Stomach (tissue), 9 donors: ENCODE data around the gene BAG3. TPM values are rescaled to one million over a fixed set of nuclear protein-coding genes. Genes with fewer than 3 reads are reported as not detected.

Source experiments
- DNase-seq, 2 donors: peaks; one replicate each; pipeline versions ENCODE4 v3.0.0 to v3.0.0-alpha.2; 2013 to 2019
- H3K27ac ChIP-seq, 5 donors: fragments of 200-600 bp in 4 of 5; sonication (generic) in 4 of 5; one replicate each; pipeline ENCODE4 v1.5.1; 2013 to 2019; ENCODE audit warnings: mild to moderate bottlenecking in 1 of 5, moderate library complexity in 1 of 5
- H3K27me3 ChIP-seq, 3 donors: fragments of 200-600 bp; sonication (generic); one replicate each; pipeline ENCODE4 v1.5.1; 2017 to 2019; ENCODE audit warnings: mixed run types in 1 of 3
- H3K36me3 ChIP-seq, 4 donors: fragments of 200-600 bp; sonication (generic); 1 replicate in 3 of 4; 2 replicates in 1 of 4; pipeline ENCODE4 v1.5.1; 2016 to 2019
- H3K4me1 ChIP-seq, 4 donors: fragments of 200-600 bp; sonication (generic); one replicate each; pipeline ENCODE4 v1.5.1; 2016 to 2019
- H3K4me3 ChIP-seq, 4 donors: fragments of 200-600 bp; sonication (generic) in 3 of 4; one replicate each; pipeline ENCODE4 v1.5.1; 2016 to 2019; ENCODE audit warnings: mild to moderate bottlenecking in 1 of 4
- H3K9me3 ChIP-seq, 4 donors: fragments of 200-600 bp; sonication (generic); one replicate each; pipeline ENCODE4 v1.5.1; 2016 to 2019
- CTCF ChIP-seq, 7 experiments: fragments of 450-650 bp in 4 of 7; fragments of 200-600 bp in 3 of 7; sonication (generic) in 3 of 7; IDR thresholded peaks; one replicate each; pipeline ENCODE4 v1.5.1; 2016 to 2019; ENCODE audit warnings: antibody characterized with exemption in 7 of 7, control low read depth in 2 of 7, mild to moderate bottlenecking in 1 of 7
- EP300 ChIP-seq: sonication (generic); formaldehyde crosslinking; IDR thresholded peaks from one replicate; pipeline ENCODE4 v1.6.1; 2017; ENCODE audit warnings: antibody characterized with exemption
- POLR2A ChIP-seq, 4 donors: fragments of 450-650 bp; IDR thresholded peaks; one replicate each; pipeline ENCODE4 v1.6.1; 2016; ENCODE audit warnings: antibody characterized with exemption in 4 of 4, control low read depth in 2 of 4, mild to moderate bottlenecking in 1 of 4, moderate library complexity in 1 of 4
- POLR2AphosphoS5 ChIP-seq, 3 donors: sonication (generic); formaldehyde crosslinking; IDR thresholded peaks; one replicate each; pipeline ENCODE4 v1.6.1; 2016; ENCODE audit warnings: antibody characterized with exemption in 3 of 3
- WGBS, 5 donors: extraction: QIAGEN DNeasy Blood & Tissue Kit in 3 of 5; methylation state at CpG; one replicate each; pipeline versions ENCODE4 v1.1.5 to v1.1.7; 2013 to 2018; 5-methylcytosine and 5-hydroxymethylcytosine counted together
- intact Hi-C: fragments of 100-400 bp; cut with DNase I; formaldehyde crosslinking; loops from one replicate; pipeline ENCODE4 v1.15.1; 2023; ENCODE audit warnings: low total_unique reads
- polyA plus RNA-seq, 3 donors: library from polyadenylated mRNA; stranded (reverse); fragments of 200-250 nt; gene quantifications; one replicate each; pipeline ENCODE4 v1.2.3, GENCODE V29; 2013
- total RNA-seq, 5 donors: library from RNA; depleted of rRNA; stranded (reverse); fragments of >200 nt; gene quantifications; one replicate each; pipeline versions ENCODE4 v1.1.0 to v1.2.3, GENCODE V29; 2014 to 2016
- donor health status: healthy with polysubstance abuse.
- donor health status: Bipolar disorder and iron deficiency.
- donor health status: healthy.

The BAG3 gene
- total and polyA plus RNA-seq, 8 donors = 8.4 to 113 (median 27.3) TPM

- Histone ChIP-seq H3K27me3 (no peaks in the 10 kb centered on the region), H3K27ac (peak overlapping the region in 3 of 5 donors; percentile 39 to 75 (median 67)), H3K4me1 (peaks cover 4 to 42% (median 13%) of the 10 kb centered on the region in 4 donors), H3K4me3 (no peak overlapping the region), H3K9me3 (no peaks in the 10 kb centered on the region), H3K36me3 (peaks cover 17 to 29% (median 26%) of the 10 kb centered on the region in 4 donors)
- DNase-seq = no peak
- intact Hi-C loops = no loop called here
- 49 to 63% (median 56%) methylated on average over 9 of the region's 9 CpGs for WGBS, 5 donors
- TF ChIP-seq EP300 (no peak), POLR2A (IDR thresholded peaks at IDR 0.05) (no peak), POLR2AphosphoS5 (IDR thresholded peaks at IDR 0.05) (peak in 1 of 3 donors; percentile 30), CTCF (IDR thresholded peaks at IDR 0.05) (no peak)
Observed at GRCh38 chr10:119680650-119681081, 29.5 kb downstream of the BAG3 start.

GRCh38 chr10:119686465-119687191 lies 35.4 kb downstream of the BAG3 start:
- Histone ChIP-seq H3K9me3 (no peaks in the 10 kb centered on the region), H3K27me3 (no peaks in the 10 kb centered on the region), H3K4me3 (peak overlapping the region in 3 of 4 donors; percentile 6 to 36 (median 21)), H3K27ac (peak overlapping the region in 4 of 5 donors; percentile 5 to 64 (median 42)), H3K4me1 (peaks cover 0 to 29% (median 6%) of the 10 kb centered on the region in 4 donors), H3K36me3 (no peaks in the 10 kb centered on the region)
- intact Hi-C loops = no loop called here
- TF ChIP-seq CTCF (IDR thresholded peaks at IDR 0.05) = peak in 5 of 7 experiments; percentile 67 to 93 (median 90)
- TF ChIP-seq POLR2A (IDR thresholded peaks at IDR 0.05) = no peak
- peak in 2 of 3 donors; percentile 37 to 63 for TF ChIP-seq POLR2AphosphoS5 (IDR thresholded peaks at IDR 0.05)
- no peak for TF ChIP-seq EP300
- DNase-seq = peak; percentile 78 to 94
- 17 to 23% (median 18%) methylated on average over 24 of the region's 24 CpGs for WGBS, 5 donors

- 51 to 61% (median 55%) methylated on average over 10 of the region's 10 CpGs for WGBS, 5 donors
- Histone ChIP-seq H3K4me1 (peaks cover 0 to 21% (median 6%) of the 10 kb centered on the region in 4 donors), H3K27me3 (no peaks in the 10 kb centered on the region), H3K4me3 (no peak overlapping the region), H3K36me3 (no peaks in the 10 kb centered on the region), H3K9me3 (no peaks in the 10 kb centered on the region), H3K27ac (peak overlapping the region in 3 of 5 donors; percentile 29 to 64 (median 56))
- DNase-seq = peak in 1 of 2 donors; percentile 47
- TF ChIP-seq EP300 (no peak), CTCF (IDR thresholded peaks at IDR 0.05) (no peak), POLR2A (IDR thresholded peaks at IDR 0.05) (no peak), POLR2AphosphoS5 (IDR thresholded peaks at IDR 0.05) (no peak)
- intact Hi-C loops = no loop called here
Observed at GRCh38 chr10:119687192-119688032, 36.2 kb downstream of the BAG3 start.

GRCh38 chr10:119688033-119688508 lies 36.9 kb downstream of the BAG3 start:
- Histone ChIP-seq H3K36me3 (no peaks in the 10 kb centered on the region), H3K27me3 (no peaks in the 10 kb centered on the region), H3K27ac (no peak overlapping the region), H3K4me3 (no peak overlapping the region), H3K9me3 (no peaks in the 10 kb centered on the region), H3K4me1 (peaks cover 0 to 20% (median 6%) of the 10 kb centered on the region in 4 donors)
- no peak for TF ChIP-seq POLR2AphosphoS5 (IDR thresholded peaks at IDR 0.05)
- no peak for TF ChIP-seq POLR2A (IDR thresholded peaks at IDR 0.05)
- TF ChIP-seq EP300 = no peak
- TF ChIP-seq CTCF (IDR thresholded peaks at IDR 0.05) = no peak
- intact Hi-C loops = no loop called here
- WGBS, 5 donors = 67 to 86% (median 85%) methylated on average over 4 of the region's 4 CpGs
- no peak for DNase-seq
